Caco-2 (cell line): ENCODE data around the gene FAM180B. TPM values are rescaled to one million over a fixed set of nuclear protein-coding genes. Genes with fewer than 3 reads are reported as not detected.
"Not testable (repeated sequence)": the region's sequence is repeated elsewhere in the genome, so short reads cannot be mapped to it uniquely, and the experiment has no call there.

ENCODE experiments used
- BruUV-seq: library from RNA; stranded (reverse); fragments of 400-500 nt; replicated peaks from 2 replicates; lab custom pipeline; 2021; lab: Mats Ljungman, UMichigan
- CTCF ChIA-PET: fragments of 300-600 bp; sonication (Branson Sonifier 250); formaldehyde crosslinking; loops from one replicate; lab custom pipeline; 2022; ENCODE audit warnings: antibody characterized with exemption; lab: Charles Lee
- POLR2A ChIA-PET: fragments of 300-600 bp; sonication (Branson Sonifier 250); formaldehyde crosslinking; loops from one replicate; lab custom pipeline; 2022; ENCODE audit warnings: antibody characterized with exemption; lab: Charles Lee
- DNase-seq, 2 experiments: peaks; one replicate each; pipeline versions ENCODE4 v3.0.0 to v3.0.0-alpha.2; 2020 to 2022
- H3K27me3 ChIP-seq: replicated peaks from 2 replicates; pipeline ENCODE4 v1.6.0; 2011; ENCODE audit warnings: low read length; ENCODE audit not compliant: control insufficient read depth, insufficient read depth
- H3K36me3 ChIP-seq: 2 replicates; pipeline ENCODE4 v1.5.1; 2011; ENCODE audit warnings: low read length; ENCODE audit not compliant: control insufficient read depth, insufficient read depth
- H3K4me1 ChIP-seq: fragments of 250-450 bp; sonication (Bioruptor Pico); 2 replicates; pipeline ENCODE4 v1.5.1; 2020; ENCODE audit warnings: mild to moderate bottlenecking
- H3K4me3 ChIP-seq: 2 replicates; pipeline ENCODE4 v1.5.1; 2011; ENCODE audit warnings: low read depth, mild to moderate bottlenecking, control low read depth, low read length
- H3K9me3 ChIP-seq: fragments of 250-450 bp; sonication (Bioruptor Pico); 2 replicates; pipeline ENCODE4 v1.5.1; 2020; ENCODE audit warnings: mild to moderate bottlenecking, moderate library complexity
- H3K27ac Mint-ChIP-seq: one replicate; pipeline ENCODE4 v1.8.0; 2022; ENCODE audit warnings: mixed read lengths; ENCODE audit not compliant: unreplicated experiment
- H3K27me3 Mint-ChIP-seq: one replicate; pipeline ENCODE4 v1.8.0; 2022; ENCODE audit warnings: mixed read lengths; ENCODE audit not compliant: insufficient read depth, unreplicated experiment
- H3K36me3 Mint-ChIP-seq: one replicate; pipeline ENCODE4 v1.8.0; 2022; ENCODE audit warnings: mild to moderate bottlenecking, mixed read lengths; ENCODE audit not compliant: insufficient read depth, unreplicated experiment
- H3K4me1 Mint-ChIP-seq: one replicate; pipeline ENCODE4 v1.8.0; 2022; ENCODE audit warnings: low read depth, mixed read lengths; ENCODE audit not compliant: unreplicated experiment
- H3K4me3 Mint-ChIP-seq: one replicate; pipeline ENCODE4 v1.8.0; 2022; ENCODE audit warnings: mild to moderate bottlenecking, moderate library complexity, mixed read lengths; ENCODE audit not compliant: unreplicated experiment
- H3K9me3 Mint-ChIP-seq: one replicate; pipeline ENCODE4 v1.8.0; 2022; ENCODE audit warnings: mixed read lengths; ENCODE audit not compliant: unreplicated experiment
- intact Hi-C: fragments of 100-400 bp; cut with micrococcal nuclease; formaldehyde crosslinking; loops from one replicate; pipeline ENCODE4 v1.10.0; 2022; ENCODE audit not compliant: unreplicated experiment
- total RNA-seq: library from RNA; stranded (reverse); gene quantifications from 2 replicates; pipeline ENCODE4 v1.2.3, GENCODE V29; 2022
- TF ChIP-seq, protein P1 (sequence below), 2 experiments: fragments of 200-600 bp in 1 of 2; IDR thresholded peaks; 1 replicate in 1 of 2; 2 replicates in 1 of 2; pipeline versions ENCODE4 v1.5.1 to v1.8.0; 2011 to 2022; ENCODE audit warnings: antibody characterized with exemption in 1 of 2, control low read depth in 1 of 2, inconsistent platforms in 1 of 2, low read depth in 1 of 2, low read length in 1 of 2, mild to moderate bottlenecking in 1 of 2, moderate library complexity in 1 of 2; ENCODE audit not compliant: insufficient read depth in 1 of 2, severe bottlenecking in 1 of 2, unreplicated experiment in 1 of 2

FAM180B gene
- total RNA-seq, 1 experiment from 2014 or later: not detected

- H3K4me3 Mint-ChIP-seq: no peak overlapping the region
- H3K4me3 ChIP-seq: no peak overlapping the region
- peaks cover 11% of the 10 kb centered on the region for H3K4me1 Mint-ChIP-seq
- intact Hi-C loops: no loop called here
- H3K4me1 ChIP-seq: no peaks in the 10 kb centered on the region; the same call in 1 of the 2 replicates
- no peaks in the 10 kb centered on the region for H3K27me3 Mint-ChIP-seq
- DNase-seq: no peak
- H3K36me3 ChIP-seq: no peaks in the 10 kb centered on the region
- TF ChIP-seq, protein P1, sequence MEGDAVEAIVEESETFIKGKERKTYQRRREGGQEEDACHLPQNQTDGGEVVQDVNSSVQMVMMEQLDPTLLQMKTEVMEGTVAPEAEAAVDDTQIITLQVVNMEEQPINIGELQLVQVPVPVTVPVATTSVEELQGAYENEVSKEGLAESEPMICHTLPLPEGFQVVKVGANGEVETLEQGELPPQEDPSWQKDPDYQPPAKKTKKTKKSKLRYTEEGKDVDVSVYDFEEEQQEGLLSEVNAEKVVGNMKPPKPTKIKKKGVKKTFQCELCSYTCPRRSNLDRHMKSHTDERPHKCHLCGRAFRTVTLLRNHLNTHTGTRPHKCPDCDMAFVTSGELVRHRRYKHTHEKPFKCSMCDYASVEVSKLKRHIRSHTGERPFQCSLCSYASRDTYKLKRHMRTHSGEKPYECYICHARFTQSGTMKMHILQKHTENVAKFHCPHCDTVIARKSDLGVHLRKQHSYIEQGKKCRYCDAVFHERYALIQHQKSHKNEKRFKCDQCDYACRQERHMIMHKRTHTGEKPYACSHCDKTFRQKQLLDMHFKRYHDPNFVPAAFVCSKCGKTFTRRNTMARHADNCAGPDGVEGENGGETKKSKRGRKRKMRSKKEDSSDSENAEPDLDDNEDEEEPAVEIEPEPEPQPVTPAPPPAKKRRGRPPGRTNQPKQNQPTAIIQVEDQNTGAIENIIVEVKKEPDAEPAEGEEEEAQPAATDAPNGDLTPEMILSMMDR (IDR thresholded peaks at IDR 0.05; ENCODE audit: insufficient read depth in 1 of 2, low read depth in 1 of 2, low read length in 1 of 2, severe bottlenecking in 1 of 2, unreplicated experiment in 1 of 2): no peak
- no peaks in the 10 kb centered on the region for H3K9me3 Mint-ChIP-seq
- no peaks in the 10 kb centered on the region for H3K27me3 ChIP-seq
- H3K9me3 ChIP-seq: no peaks in the 10 kb centered on the region
- no TSS peak for BruUV-seq
- ChIA-PET CTCF (no interaction called here), POLR2A (interaction anchor here (0.5 kb wide), 1 partner anchor 12 kb away, joined by 5 read pairs; no protein-coding TSS in a partner anchor)
- no peak overlapping the region for H3K27ac Mint-ChIP-seq
- peaks cover 20% of the 10 kb centered on the region for H3K36me3 Mint-ChIP-seq
Observed at GRCh38 chr11:47539681-47540039, 46.8 kb upstream of the FAM180B start.

DNA sequence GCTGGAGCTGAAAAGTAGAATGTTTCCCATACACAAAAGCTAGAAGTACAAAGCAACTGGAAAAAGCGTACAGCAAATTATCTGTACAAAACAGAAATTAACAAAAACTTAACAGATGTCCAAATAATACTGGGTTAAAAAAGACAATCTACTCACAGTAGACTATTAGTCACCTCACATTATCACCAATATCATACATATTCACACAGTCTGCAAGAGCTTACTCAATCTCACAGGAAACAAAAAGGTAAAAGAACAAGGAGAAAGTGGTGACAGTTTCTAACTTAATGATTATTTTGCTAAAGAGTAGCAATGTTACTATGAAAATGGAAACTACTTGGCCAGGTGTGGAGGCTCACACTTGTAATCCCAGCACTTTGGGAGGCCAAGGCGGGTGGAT, 45.4 kb upstream of the FAM180B start:
- BruUV-seq: no TSS peak
- H3K9me3 Mint-ChIP-seq: no peaks in the 10 kb centered on the region
- Histone ChIP-seq H3K36me3 (no peaks in the 10 kb centered on the region), H3K27me3 (no peaks in the 10 kb centered on the region), H3K4me3 (no peak overlapping the region), H3K9me3 (no peaks in the 10 kb centered on the region), H3K4me1 (no peaks in the 10 kb centered on the region; the same call in 1 of the 2 replicates)
- H3K27me3 Mint-ChIP-seq: no peaks in the 10 kb centered on the region
- TF ChIP-seq, protein P1 (IDR thresholded peaks at IDR 0.05; ENCODE audit: insufficient read depth in 1 of 2, low read depth in 1 of 2, low read length in 1 of 2, severe bottlenecking in 1 of 2, unreplicated experiment in 1 of 2): no peak
- CTCF ChIA-PET: no interaction called here
- no peak overlapping the region for H3K4me3 Mint-ChIP-seq
- peaks cover 11% of the 10 kb centered on the region for H3K4me1 Mint-ChIP-seq
- DNase-seq: no peak
- POLR2A ChIA-PET: no interaction called here
- peaks cover 13% of the 10 kb centered on the region for H3K36me3 Mint-ChIP-seq
- intact Hi-C loops: no loop called here
- H3K27ac Mint-ChIP-seq: peak overlapping the region; percentile 12

GRCh38 chr11:47545298-47545697, 41.2 kb upstream of the FAM180B start:
- intact Hi-C loops: no loop called here
- Mint-ChIP-seq H3K9me3 (no peaks in the 10 kb centered on the region), H3K36me3 (peaks cover 39% of the 10 kb centered on the region), H3K27me3 (no peaks in the 10 kb centered on the region), H3K4me3 (no peak overlapping the region), H3K4me1 (peaks cover 6% of the 10 kb centered on the region), H3K27ac (no peak overlapping the region)
- Histone ChIP-seq H3K4me3 (no peak overlapping the region), H3K9me3 (no peaks in the 10 kb centered on the region), H3K27me3 (no peaks in the 10 kb centered on the region), H3K36me3 (no peaks in the 10 kb centered on the region), H3K4me1 (no peaks in the 10 kb centered on the region; the same call in 1 of the 2 replicates)
- ChIA-PET CTCF (no interaction called here), POLR2A (no interaction called here)
- TF ChIP-seq, protein P1 (IDR thresholded peaks at IDR 0.05; ENCODE audit: insufficient read depth in 1 of 2, low read depth in 1 of 2, low read length in 1 of 2, severe bottlenecking in 1 of 2, unreplicated experiment in 1 of 2): no peak
- no peak for DNase-seq
- no TSS peak for BruUV-seq

GRCh38 chr11:47546274-47546673, 40.2 kb upstream of the FAM180B start:
- POLR2A ChIA-PET: not testable (repeated sequence)

More at GRCh38 chr11:47546274-47546673, 40.2 kb upstream of the FAM180B start:
- H3K27me3 ChIP-seq, H3K4me3 ChIP-seq, intact Hi-C loops, CTCF ChIA-PET, H3K27me3 Mint-ChIP-seq, H3K9me3 ChIP-seq, H3K27ac Mint-ChIP-seq, DNase-seq, H3K4me1 Mint-ChIP-seq, H3K4me1 ChIP-seq, H3K9me3 Mint-ChIP-seq, H3K4me3 Mint-ChIP-seq, BruUV-seq, H3K36me3 ChIP-seq: not testable (repeated sequence)
- H3K36me3 Mint-ChIP-seq: peaks cover 41% of the 10 kb centered on the region
